Brain pericyte (primary cell): ENCODE results near the gene SLC30A3.
"Not testable (repeated sequence)": the region's sequence is repeated elsewhere in the genome, so short reads cannot be mapped to it uniquely, and the experiment has no call there.

Experiments
- DNase-seq: peaks from one replicate; pipeline ENCODE4 v3.0.0-alpha.2; 2012; ENCODE audit warnings: low read depth, low spot score

Gene SLC30A3, protein sequence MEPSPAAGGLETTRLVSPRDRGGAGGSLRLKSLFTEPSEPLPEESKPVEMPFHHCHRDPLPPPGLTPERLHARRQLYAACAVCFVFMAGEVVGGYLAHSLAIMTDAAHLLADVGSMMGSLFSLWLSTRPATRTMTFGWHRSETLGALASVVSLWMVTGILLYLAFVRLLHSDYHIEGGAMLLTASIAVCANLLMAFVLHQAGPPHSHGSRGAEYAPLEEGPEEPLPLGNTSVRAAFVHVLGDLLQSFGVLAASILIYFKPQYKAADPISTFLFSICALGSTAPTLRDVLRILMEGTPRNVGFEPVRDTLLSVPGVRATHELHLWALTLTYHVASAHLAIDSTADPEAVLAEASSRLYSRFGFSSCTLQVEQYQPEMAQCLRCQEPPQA

GRCh38 chr2:27262379-27263286 is at the start of gene SLC30A3:
TSS of gene SLC30A3 (minus strand) at chr2:27263047. CDS start at chr2:27262906, 141 bp downstream.
- no peak for DNase-seq

DNA sequence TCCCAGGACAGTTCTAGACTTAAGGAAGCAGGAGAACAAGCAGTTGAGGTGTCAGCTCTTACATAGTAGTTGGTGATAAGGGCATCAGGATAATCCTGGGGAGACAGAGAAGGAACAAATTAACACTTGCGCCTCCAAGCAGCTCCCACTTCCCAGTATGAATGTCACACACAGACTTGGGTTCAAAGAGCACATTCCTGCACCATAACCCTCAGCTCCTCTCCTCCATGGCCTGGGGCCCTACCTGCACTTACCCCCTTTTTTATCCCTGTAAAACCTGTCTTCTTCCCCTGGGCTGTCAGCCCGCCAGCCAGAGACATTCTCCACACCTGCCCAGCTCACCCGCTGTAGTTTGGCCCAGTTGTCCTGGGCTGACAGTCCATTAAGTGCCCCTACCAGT is 49.3 kb upstream of the SLC30A3 start:
- DNase-seq: no peak

GRCh38 chr2:27309651-27310050 is 46.8 kb upstream of the SLC30A3 start:
- DNase-seq: no peak

DNA sequence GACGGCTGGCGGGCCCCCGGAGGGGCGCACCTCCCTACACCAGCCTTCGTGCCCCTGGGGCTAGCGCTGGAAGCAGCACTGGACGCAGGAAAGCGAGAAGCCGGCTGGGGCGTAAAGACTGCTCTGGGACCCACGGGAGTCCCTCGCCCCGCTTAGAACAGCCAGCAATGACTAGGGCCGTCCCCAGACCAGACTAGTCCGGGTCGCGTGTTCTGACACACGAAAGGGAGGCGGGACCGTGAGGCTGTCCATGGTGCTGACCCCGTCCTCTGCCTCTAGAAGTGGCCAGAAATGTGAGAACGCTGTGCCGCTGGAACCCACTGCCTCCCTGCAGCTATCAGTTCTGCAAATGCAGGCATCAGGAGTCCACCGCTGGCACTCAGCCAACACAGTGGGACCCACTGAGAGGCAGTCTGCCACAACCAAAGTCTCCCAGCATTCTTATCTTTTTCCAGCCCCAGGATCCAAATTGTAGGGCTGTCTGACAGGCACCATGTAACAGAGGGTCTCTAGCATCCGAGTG is 45.6 kb upstream of the SLC30A3 start, which contains the start of gene UCN:
Gene UCN (minus strand): TSS at position 87 of the 523 bp plus-strand sequence. CDS start 550 bp downstream, outside the sequence.
- DNase-seq: no peak

DNA sequence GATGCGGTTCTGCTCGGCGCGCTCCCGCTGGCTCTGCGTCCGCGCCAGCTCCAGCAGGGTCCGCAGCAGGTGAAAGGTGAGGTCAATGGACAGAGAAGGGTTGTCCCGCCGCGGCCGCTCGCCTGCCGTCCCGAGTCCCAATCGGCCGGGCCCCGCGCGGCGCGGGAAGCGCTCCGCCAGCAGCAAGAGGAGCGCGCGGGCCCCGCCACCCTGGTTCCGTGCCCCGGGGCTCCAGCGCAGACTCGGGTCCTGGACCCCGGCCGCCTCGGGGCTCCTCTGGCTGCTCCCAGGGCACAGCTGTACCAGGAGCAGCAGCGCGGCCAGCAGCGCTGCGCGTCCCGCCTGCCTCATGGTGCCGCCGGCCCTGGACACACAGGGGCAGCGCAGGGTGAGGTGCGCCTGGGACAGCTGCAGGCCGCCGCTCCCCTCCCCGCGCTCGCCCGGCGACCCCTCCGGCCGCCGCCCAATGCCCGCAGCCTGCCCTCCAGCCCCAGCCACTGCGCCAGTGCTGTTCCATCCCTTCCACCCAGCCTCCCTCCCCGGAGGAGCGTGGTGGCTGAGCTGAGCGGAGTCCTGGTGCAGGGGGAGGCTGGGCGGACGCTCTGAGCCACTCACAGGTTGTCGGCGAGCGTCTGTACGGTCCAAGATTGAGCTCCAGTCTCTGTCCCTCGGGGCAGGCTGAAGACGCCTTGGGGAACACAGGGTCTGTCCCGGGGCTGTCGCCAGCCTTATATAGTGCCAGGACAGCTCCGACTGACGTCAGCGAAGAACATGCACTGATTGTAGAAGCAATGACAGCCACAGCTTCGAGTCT is 44.9 kb upstream of the SLC30A3 start:
- no peak for DNase-seq

DNA sequence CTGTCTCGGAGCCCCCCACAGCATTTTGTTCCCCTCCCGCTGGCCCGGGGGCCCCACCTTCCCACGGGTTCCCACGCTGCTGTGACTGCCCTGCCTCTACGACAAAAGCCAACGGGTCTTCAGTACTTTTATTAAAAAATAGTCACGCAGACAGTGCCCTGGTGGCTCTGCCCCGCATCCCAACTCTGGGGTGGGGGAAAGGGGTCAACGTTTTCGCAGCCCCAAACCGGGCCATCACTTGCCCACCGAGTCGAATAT is 44.4 kb upstream of the SLC30A3 start:
- DNase-seq: no peak

- DNase-seq: no peak
These were observed 43.9 kb upstream of the SLC30A3 start for GRCh38 chr2:27306573-27307286.

DNA sequence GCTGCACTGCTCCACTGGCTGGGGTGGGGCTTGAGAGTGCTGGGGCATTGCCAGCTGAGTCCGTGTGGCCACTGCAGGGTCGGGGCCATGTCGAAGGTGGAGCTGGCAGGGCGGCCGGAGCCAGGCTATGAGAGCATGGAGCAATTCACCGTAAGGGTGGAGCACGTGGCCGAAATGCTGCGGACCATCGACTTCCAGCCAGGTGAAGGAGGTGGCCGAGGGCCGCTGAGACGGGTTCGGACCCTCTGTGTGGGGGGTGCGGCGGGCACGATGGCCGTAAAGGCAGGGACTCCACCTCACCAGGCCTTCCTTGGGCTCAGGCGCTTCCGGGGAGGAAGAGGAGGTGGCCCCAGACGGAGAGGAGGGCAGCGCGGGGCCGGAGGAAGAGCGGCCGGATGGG is 43.3 kb upstream of the SLC30A3 start:
- DNase-seq: no peak

GRCh38 chr2:27305516-27305915 is 42.7 kb upstream of the SLC30A3 start:
- no peak for DNase-seq

GRCh38 chr2:27304488-27305240 is 41.8 kb upstream of the SLC30A3 start:
- DNase-seq: no peak

GRCh38 chr2:27303093-27304025 is 40.5 kb upstream of the SLC30A3 start:
- no peak for DNase-seq

- DNase-seq: not testable (repeated sequence)
These were observed 37.8 kb upstream of the SLC30A3 start for GRCh38 chr2:27300606-27301005.

- no peak for DNase-seq
These were observed 35.7 kb upstream of the SLC30A3 start for GRCh38 chr2:27298391-27299080.

DNA sequence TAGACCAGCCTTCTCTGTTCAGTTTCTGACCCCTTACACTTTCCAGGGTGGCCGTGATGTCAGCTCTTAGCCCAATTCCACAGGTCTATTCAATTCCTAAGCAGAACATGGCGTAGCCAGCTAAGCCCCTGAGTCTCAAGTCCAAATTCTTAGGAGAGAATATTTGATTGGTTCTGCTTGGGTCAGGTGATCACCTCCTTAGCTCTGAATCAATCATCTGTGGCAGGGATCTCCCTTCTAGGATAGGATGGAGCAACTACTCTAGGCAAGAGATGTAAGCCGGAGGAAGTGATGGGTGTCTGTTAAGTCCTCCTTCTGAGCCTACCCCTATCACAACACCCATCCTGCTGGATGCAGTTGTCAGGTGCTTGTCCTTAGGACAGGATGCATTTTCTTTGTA is 34.3 kb upstream of the SLC30A3 start:
- no peak for DNase-seq

DNA sequence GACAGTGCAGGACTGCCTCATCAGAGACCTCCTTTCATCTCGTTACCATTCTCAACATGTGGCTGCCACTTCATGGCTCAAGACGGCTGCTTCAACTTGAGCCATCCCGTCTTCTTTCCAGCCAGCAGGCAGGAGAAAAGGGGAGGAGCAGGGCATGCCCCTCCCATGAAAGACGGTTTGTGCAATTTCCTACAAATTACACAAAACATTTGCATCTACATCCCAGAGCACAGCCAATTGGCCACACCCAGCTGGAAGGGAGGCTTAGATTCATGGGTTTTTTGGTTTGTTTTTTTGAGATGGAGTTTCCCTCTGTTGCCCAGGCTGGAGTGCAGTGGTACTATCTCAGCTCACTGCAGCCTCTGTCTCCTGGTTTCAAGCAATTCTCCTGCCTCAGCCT is 33.6 kb upstream of the SLC30A3 start:
- DNase-seq: no peak

DNA sequence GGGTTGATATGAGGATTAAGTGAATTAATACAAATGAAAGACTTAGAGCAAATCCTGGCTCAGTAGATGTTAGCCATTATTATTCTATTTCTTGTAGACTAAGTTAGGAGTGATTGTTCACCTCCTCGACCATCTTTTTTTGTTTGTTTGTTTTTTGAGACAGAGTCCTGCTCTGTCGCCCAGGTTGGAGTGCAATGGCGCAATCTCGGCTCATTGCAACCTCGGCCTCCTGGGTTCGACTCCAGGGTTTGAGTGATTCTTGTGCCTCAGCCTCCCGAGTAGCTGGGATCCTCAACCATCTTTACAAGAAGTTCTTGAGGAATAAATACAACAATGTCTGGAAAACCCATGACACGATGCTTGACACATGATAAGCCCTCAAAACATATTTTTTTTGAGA is 32.1 kb upstream of the SLC30A3 start:
- no peak for DNase-seq

DNA sequence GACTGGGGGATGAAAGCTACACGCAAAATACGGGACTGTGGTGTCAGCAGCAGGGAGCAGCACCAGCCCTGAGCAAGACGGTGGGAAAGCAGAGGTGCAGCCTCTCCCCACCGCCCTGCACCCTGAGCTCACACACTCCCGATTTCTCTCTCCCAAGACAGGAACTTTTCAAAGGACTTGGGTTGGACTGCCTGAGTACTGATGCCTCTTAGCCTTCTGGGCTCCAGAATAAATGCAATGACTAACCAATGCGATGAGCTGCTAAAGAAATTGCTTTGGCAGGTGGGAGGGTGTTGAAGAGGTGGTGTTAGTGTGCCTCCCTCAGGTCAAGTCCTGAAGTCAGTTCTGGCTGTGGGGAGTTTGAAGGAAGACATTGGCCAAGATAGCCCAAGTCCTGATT is 29.0 kb upstream of the SLC30A3 start:
- no peak for DNase-seq

- no peak for DNase-seq
These were observed 27.7 kb upstream of the SLC30A3 start for GRCh38 chr2:27290549-27290948.

DNA sequence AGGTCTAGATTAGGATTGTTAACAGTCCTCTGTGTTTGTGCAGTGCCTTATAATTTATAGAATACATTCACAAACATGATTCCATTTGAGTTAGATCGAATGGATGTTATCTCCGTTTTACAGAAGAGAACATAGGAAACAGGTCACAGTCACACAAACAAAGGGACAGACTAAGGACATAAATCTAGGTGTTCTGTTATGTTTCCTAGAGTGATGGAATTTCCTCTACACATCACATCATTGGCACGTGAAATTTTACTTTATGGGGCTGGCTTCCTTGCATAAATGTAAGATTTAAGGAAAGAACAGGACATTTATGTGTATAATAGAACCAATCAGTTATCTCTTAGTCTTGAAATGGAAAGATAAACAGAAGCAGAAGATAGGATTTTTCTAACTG is 25.8 kb upstream of the SLC30A3 start:
- DNase-seq: no peak
